Stimulated activated CD4-positive, alpha-beta T cell treated with anti-CD3 and anti-CD28 coated beads, TNF-alpha, amount 100 ng/mL, for 48 hours (primary cell): Measurements from ENCODE around the gene TNFSF10.

Experiments
- DNase-seq, 3 donors: peaks; one replicate each; pipeline ENCODE4 v3.0.0-alpha.2; 2020; ENCODE audit warnings: low read depth in 3 of 3

Gene TNFSF10

DNA sequence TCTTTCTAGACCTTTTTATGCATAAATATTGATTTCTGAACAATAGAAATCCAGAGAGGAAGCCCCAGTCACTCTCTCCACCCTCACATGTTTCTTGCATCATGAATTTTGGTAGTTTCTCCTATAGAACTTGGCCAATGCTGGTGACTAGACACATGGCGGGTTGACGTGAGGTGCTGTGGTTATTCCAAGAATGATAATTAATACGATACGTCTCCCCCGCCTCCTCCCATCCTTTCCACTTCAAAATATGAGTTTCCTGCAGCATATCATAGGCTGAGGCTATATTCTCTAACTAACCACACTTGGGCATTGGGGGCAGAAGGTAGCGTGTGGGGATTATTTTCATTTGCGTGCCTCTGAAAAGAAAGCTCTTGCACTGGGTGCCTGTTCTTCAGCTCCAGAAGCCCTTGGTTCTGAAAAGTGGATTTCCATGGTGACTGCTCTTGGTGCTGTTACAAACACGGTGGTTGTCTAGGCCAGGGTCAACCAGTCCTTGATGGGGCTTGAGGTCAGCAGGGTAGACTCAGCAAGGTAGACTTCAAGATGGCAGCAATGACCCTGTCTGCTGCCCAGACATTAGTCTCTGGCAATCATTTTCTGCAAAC, 5.3 kb downstream of the TNFSF10 start:
- DNase-seq, result peak in 2 of 3 donors; percentile 52 to 60

DNA sequence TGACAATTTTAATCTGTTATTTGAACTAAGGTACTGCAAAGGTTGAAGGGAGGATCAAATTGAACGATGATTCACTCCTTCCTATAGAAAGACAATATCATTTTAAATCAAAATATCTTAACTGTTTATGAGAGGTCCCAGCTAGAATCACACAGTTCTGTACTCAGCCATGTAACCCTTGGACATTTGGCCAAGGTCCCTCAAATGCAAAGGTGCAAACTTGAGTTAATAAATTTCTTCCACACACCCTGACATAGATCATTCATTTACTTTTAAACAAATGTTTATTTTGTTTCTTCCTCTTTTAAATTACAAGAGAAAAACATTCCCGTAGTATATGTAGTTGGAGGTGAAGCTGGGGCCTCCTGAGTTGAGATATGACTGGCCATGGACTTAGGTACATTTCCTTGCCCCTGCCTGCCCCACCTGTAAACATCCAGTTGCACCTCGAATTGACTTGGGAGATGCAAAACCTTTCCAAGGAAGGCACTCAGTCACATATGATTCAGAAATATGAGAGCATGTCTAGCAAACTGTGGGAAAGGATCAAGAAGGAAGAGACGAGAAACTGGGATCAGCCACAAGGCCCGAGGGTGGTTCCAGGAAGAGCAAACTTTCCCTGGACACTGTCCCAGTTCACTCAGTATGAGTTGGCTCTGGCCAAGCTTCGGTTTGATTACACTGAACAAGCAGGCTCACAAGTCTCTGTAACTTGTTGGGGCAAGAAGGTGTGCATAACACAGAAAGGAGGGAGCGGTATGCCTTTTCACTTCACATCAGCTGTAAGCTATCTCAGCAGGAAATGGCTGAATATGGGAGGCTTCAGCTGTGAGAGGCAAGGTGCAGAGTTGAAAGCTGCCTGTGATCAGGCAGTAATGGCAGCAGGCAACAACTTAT, 6.7 kb downstream of the TNFSF10 start:
- DNase-seq, result peak in 1 of 3 donors; percentile 25

GRCh38 chr3:172515130-172515918, 7.9 kb downstream of the TNFSF10 start:
- no peak for DNase-seq

DNA sequence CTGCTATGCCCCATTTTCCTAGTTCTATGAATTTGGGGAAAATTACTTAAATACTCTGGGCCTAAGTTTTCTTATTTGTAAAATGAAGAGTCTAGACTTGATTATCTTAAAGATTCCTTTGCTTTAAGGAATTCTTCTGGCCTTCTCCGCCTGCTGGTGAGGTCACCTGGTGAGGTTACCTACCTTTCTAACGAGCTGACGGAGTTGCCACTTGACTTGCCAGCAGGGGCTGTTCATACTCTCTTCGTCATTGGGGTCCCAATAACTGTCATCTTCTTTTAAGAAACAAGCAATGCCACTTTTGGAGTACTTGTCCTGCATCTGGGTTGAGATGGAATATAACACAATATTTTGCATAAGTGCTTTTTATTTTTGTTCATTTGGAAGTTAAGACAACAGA, 8.6 kb downstream of the TNFSF10 start:
- no peak for DNase-seq

- DNase-seq, result no peak
Observed at GRCh38 chr3:172513488-172513887, 9.7 kb downstream of the TNFSF10 start.

GRCh38 chr3:172511783-172512762, 11.2 kb downstream of the TNFSF10 start:
- DNase-seq, result peak; percentile 52 to 70 (median 64)

DNA sequence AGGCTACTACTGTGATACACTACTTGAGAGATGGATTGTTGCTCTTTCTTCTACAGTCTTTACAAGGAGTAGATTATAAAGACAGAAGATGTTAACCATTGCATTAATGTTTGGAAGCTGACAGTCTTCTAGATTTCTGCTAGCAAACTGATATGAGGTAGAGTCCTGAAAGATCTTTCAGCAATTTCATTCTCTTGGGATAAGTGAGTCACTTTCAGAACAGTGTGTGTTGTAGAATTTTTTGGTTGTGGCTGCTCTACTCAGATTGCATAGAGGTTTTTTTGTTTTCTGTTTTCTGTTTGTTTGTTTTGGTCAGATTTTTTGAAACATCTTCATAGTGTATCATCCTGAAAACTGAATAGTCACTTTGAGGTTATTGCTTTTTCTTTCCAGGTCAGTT, 17.1 kb downstream of the TNFSF10 start:
- DNase-seq, result no peak

- no peak for DNase-seq
Observed at GRCh38 chr3:172501540-172501939, 21.7 kb downstream of the TNFSF10 start.

DNA sequence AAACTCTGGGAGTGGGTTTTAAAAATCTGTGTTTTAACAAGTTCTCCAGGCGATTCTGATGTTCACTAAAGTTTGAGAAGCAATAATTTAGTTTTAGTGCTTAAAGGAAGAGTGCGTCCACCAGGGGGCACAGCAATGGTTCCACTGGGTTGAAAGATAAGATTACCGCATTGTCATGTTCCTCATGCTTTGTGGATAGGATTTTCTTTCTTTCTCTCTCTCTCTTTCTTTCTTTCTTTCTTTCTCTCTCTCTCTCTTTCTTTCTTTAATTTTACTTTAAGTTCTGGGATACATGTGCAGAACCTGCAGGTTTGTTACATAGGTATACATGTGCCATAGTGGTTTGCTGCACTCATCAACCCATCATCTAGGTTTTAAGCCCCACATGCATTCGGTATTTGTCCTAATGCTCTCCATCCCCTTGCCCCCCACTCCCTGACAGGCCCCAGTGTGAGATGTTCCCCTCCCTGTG, 33.0 kb downstream of the TNFSF10 start:
- peak; percentile 38 to 80 (median 60) for DNase-seq

DNA sequence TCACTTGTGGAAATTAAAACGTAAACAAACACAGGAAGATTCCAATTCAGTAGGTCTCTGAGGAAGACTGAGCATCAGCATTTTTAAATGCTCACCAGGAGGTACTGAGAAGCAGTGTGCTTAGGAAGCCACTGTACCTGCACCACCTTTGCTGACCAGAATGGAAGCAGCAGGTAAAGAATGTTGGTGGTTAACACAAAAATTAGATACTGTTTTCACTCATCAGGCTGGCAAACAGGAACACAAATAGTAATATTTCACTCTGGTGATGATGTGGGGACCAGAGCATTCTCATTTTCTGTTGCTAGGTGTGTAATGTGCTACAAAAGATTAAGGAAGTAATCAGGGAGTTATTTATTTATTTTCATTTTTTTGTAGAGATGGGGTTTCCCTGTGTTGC, 45.1 kb downstream of the TNFSF10 start:
- no peak for DNase-seq

GRCh38 chr3:172476347-172476746, 46.9 kb downstream of the TNFSF10 start:
- DNase-seq, result no peak

- DNase-seq, result no peak
Observed at GRCh38 chr3:172475703-172476102, 47.5 kb downstream of the TNFSF10 start.

DNA sequence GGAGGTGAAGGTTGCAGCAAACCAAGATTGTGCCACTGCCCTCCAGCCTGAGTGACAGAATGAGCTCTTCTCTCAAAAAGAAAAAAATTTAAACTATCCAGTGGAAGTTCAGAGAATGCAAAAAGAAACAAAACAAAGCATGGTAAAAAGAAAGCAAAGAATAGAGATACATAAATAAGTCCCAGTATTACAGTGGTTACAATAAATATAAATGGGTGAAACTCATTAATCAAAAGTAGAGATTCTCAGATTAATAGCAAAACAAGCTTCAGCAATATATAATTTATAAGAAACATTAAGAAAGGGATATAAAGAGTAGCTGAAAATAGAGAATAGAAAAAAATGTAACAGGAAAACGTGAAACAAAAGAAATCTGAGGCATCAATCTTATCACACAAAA, 51.3 kb downstream of the TNFSF10 start:
- no peak for DNase-seq

GRCh38 chr3:172470588-172470987, 52.6 kb downstream of the TNFSF10 start:
- no peak for DNase-seq

GRCh38 chr3:172467170-172467824, 55.9 kb downstream of the TNFSF10 start:
- no peak for DNase-seq

- DNase-seq, result no peak
Observed at GRCh38 chr3:172466553-172467130, 56.6 kb downstream of the TNFSF10 start.

GRCh38 chr3:172465281-172465680, 57.9 kb downstream of the TNFSF10 start:
- DNase-seq, result no peak

GRCh38 chr3:172464306-172464705, 58.9 kb downstream of the TNFSF10 start:
- DNase-seq, result no peak

DNA sequence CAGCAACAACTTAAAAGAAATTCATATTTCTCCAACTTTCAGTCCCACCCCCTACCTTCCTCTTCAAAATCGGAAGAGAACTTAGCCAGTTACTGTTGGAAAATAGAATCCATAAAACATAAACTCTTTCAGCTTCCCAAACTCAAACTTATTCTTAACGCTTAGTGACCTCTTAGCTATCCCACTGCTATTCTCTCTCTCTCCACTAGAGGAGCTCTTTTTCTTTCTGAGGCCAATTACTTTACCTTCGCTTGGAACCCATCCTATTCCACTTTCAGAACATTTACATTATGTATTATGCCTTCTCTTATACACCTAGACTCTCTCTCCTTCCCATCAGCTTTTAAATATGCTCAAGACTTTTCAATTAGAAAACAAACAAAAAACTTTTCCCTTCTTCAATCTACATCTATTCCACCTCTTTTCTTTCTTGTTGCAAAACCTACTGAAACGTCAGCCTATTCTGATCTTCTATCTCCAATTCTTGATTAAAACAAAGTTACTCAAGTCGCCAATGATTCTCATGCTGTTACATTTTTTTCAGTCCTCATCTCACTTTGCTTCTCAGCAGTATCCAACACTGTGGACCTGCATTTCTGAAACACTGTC, 61.6 kb downstream of the TNFSF10 start:
- DNase-seq, result no peak

DNA sequence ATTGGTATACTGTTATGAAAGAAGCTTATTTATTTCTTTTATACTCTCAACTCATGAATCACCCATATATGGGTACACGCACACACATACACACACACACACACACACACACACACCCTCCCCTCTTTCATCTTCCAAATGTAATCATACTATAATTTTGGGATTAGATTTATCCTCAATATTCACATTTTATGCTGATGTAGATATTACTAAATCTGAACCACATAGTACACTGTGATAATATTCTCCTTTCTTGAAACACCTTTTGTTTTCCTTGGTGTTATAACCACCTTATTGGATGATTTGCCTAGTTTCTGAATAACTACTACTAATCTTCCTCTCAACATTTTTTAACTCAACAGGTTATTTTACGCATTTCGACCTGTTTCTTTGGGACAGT, 66.8 kb downstream of the TNFSF10 start:
- DNase-seq, result no peak
